Right kidney (tissue), 1 donor: ENCODE results near the gene TSPAN7.

Experiments
- DNase-seq: peaks from one replicate; pipeline ENCODE4 v3.0.0-alpha.2; 2016

TSPAN7 gene

DNA sequence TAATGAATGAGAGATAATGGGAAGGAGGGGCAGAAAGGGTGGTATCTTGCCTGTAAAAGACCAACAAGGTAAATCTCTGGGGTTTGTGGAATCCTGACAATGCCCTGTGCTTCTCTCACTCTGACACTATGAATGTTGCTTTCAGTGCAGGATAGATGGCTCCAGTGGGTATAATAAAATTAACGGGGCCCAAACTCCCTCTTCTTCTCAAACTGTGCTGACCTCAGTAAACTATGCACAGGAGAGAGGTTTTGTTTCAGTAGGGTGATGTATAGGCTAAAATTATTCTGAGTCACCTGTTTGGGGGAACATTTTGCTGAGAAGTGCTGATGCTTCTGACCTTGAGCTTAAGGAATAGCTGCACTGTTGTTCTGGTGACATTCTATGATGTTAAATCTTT lies 82.6 kb downstream of the TSPAN7 start:
- DNase-seq: no peak

DNA sequence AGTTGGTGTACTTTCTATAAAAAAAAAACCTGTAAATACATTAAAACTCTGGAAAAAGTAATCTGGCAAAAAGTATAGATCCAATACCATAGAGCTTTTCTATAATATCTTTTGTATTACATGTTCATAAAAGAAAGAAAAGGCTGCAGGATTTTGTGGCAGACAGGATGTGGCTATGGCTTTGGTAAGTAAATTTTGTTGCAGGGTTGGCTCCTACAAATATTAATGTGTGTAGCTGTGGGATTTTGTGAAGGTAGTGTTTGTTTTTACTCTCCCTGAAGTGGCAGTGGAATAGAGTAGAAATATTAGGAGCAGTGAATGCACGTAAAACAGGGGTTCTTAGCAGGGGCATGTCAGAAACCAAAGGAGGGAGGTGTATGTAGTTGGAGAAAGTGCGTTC lies 84.8 kb downstream of the TSPAN7 start:
- no peak for DNase-seq

GRCh38 chrX:38649221-38649620 lies 87.9 kb downstream of the TSPAN7 start:
- DNase-seq: no peak

DNA sequence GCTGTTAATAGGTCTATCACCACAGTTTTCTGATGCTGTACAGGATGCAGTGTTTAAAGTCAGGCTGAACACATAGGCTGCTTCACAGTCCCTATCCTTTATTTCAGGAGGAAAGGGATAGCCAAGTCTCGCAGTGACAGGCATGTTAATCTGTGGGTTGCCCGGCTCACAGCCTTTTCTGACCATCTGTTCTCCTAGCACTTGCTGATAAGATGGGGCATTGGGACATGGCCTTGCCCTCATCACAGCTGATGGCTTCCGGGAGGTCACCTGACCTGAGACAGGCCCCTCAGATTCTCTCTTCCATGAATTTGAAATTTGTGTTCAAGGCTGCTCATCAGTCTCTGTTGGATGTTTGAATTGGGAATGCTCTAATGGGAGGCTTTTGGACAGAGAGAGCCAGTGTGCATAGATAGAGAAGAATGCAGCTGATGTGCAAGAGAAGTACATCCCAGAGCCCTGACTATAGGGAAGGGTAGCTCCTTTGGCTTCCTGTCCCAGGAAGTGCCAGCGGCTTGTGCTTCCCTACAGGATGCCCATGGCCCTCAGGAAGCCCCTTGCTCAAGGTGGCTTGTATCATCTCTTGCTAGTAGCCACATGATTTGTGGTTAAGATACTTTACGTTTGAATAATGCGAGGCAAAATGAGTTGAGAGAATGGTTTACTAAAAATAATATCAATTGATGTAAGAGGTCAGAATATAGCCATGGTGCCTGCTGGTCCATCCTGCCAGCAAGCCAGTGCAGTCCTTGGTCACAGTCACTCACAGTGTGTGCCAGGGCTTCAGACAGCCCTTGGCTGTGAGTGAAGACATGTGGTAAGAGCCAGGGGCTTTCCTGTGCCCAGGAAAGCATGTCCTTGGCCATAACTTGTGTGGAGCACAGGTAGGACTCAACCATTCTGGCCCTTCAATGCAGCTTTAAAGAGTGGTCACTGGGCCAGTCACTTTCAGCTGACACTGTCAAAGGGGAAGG lies 88.6 kb downstream of the TSPAN7 start:
- DNase-seq: no peak

- DNase-seq: no peak
Measured at GRCh38 chrX:38651625-38652601, 90.6 kb downstream of the TSPAN7 start.

DNA sequence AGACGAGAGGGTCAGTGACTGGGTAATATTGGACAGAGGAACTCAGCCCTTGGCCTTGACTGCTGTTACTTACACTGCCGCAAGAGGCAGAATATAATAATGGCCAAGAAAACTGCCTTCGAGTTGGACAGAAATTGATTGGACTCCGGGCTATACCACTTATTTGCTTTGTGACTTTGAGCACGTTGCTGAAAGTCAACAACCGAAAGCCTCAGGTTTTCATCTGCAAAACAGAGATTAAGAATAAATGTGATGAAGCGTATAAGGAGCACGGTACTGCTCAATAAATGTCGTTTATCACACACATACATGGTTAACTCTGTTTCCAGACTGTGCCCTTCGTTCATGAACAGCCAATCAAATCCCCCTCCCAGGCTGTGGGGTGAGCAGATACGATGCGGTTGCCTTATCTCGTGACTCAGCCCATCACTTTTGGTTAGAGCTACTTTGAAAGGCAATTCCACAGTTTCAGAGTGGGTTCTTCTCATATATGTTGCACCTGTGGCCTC lies 91.6 kb downstream of the TSPAN7 start:
- DNase-seq: no peak

- no peak for DNase-seq
Measured at GRCh38 chrX:38654302-38654701, 93.0 kb downstream of the TSPAN7 start.

DNA sequence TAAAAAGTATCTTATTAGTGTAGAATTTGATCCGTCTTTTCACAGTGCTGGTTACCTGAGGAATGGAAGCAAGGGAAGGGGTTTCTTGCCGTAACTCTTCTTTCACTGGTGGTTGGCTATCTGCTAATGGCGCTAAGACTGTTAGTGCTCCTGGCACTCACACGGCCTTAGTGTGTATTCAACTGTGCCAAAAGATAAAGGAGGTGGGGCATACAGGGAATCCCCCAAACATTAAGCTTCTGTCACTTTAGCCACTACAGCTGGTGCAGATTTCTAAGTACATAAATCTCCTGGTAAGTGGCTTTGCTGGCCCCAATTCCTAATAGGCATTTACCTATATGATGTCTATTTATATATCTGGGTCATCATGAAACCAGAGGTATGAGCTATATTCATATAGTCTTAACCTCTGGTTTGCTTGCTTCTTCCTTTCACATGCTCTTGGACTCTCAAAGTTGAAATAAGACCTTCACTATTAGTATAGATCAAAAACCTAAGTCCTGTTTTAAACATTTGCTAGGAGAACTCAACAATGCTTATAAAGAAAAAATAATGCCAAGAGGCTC lies 95.1 kb downstream of the TSPAN7 start:
- DNase-seq: no peak

- no peak for DNase-seq
Measured at GRCh38 chrX:38657562-38657961, 96.2 kb downstream of the TSPAN7 start.

DNA sequence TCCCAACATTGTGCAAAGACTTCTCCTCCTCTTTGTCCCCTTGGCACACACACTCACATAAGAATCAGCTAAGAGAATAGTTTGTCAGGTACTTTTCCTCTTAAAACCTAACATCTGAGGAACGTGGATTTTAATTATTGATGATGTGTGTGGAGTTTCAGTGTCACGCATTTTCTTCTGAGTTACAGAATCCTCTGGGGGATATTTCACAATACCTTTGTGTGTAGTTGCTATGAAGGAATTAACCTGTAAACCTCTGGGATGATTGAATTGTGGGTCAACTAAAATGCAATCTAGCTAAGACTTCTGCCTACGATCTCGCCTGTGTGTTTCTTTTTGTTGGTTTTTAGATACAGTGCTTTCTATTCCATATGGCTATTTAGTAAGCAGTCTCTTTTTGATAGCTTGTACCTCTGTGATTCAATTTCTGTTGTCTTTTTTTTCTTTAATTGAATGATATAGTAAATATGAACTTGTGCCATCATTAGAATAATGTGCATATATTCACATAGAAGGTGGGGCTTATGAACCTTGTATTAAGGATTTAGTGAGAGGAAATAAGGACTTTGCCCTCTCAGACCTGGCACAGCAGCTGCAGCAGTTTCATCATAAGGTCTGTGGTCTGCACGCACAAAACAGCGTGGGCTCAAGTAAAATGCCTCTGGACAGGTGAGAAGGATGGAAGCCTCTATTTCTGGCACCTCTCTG lies 99.2 kb downstream of the TSPAN7 start:
- no peak for DNase-seq

GRCh38 chrX:38661103-38661441 lies 99.7 kb downstream of the TSPAN7 start:
- no peak for DNase-seq

DNA sequence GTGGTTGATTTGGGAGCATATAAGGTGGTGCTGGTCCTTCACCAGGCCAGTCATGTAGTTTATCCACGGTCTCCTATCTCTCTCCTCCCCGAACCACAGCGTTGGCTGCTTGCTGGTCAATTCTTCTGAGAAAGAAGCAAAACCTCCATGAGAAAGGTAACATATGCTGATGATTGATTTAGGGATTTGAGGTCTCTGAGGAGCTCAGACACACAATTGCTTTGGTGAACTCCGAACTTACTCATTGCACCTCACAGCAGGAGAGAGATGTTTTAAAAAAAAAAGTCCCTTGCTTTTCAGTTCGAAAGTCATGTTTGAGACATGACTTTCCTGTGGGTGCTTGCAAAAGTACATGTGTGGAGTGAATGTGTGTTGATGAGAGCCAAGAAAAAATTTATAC lies 100.2 kb downstream of the TSPAN7 start:
- no peak for DNase-seq

- no peak for DNase-seq
Measured at GRCh38 chrX:38662640-38663039, 101.3 kb downstream of the TSPAN7 start.

- no peak for DNase-seq
Measured at GRCh38 chrX:38664285-38664684, 102.9 kb downstream of the TSPAN7 start.

DNA sequence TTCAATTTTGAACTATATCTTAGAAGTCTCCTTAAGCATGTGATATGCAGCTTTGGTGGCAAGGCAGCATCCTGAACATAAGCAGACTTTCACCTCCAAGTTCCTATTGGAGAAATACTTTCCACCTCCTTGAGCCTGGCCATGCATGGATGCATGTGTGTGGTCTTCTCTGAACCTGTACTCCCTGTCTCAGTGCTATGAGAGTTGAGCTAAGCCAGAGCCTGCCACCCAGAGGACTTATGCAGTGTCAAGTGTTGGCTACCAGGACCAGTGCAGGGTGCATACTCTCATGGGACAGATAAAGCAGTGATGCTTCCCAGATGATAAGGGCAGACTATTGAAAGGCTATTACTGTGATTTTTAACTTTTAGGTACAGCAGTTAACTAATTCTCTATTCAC lies 105.6 kb downstream of the TSPAN7 start:
- no peak for DNase-seq

DNA sequence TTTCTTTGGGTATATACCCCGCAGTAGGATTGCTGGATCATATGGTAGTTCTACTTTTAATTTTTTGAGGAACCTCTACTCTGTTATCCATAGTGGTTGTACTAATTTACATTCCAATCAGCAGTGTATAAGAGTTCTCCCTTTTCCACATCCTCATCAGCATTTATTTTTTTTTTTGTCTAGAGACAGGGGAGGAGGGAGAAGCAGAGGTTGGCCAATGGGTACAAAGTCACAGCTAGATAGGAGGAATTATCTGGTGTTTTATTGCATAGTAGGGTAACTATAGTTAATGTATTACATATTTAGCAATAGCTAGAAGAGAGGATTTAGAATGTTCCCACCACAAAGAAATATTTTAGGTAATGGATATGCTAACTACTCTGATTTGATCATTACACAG lies 107.4 kb downstream of the TSPAN7 start:
- DNase-seq: no peak

DNA sequence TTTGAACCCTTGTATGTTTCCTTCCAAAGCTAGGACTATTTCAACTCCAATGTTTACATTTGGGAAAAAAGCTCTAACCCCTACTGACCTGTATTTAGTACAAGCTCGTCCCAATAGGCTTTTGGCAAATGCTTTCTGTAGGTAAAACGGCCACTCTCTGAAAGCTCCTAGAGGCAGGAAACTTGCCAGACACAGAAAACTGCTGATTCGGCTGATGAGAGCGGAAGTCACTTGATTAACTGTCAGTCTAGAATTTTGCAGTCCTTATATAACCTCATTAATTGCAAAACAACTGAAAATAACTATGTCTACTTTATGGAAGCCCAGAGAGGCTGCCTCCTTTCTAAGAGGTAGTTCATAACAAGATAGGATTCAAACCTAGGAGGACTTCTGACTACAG lies 108.1 kb downstream of the TSPAN7 start:
- no peak for DNase-seq

- no peak for DNase-seq
Measured at GRCh38 chrX:38672646-38673045, 111.3 kb downstream of the TSPAN7 start.

DNA sequence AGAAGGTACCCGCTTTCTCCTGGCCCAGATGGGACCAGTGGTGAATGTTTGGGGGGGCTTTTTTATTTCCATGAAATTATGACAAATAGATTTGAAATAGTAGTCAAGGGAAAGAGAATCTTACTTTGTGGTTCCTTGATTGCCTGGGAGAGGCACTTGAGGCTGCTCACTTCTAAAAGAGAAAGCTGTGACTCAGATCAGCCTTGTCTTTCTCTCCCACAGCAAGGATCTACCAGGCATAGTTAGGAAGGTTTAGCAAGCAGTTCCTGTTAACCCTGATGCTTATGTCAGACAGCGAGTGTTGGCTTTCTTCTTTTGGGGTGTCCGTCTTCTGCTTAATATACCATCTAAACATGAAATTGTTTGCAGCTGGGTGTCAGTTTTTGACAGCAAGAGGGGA lies 114.5 kb downstream of the TSPAN7 start:
- DNase-seq: no peak

- DNase-seq: no peak
Measured at GRCh38 chrX:38678183-38678582, 116.8 kb downstream of the TSPAN7 start.

- no peak for DNase-seq
Measured at GRCh38 chrX:38678821-38679220, 117.5 kb downstream of the TSPAN7 start.

DNA sequence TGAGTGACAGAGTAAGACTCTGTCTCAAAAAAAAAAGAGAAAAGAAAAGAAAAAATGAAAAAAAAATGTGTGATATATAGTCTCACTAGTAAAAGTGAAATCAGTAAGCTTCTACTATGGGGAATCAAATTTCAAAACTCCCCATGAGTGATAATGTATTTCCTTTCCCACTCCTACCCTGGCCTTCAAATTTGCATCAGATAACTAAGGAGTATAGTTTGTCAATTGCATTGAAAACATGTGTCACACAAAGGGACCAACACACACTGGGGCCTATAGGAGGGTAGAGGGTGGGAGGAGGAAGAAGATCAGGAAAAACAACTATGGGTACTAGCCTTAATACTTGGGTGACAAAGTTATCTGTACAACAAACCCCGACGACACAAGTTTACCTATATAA lies 118.4 kb downstream of the TSPAN7 start:
- DNase-seq: no peak
